ENCODE measurements around the gene ARL6IP6. TPM values are rescaled to one million over a fixed set of nuclear protein-coding genes. Genes with fewer than 3 reads are reported as not detected.
"Not testable (repeated sequence)": the region's sequence is repeated elsewhere in the genome, so short reads cannot be mapped to it uniquely, and the experiment has no call there.

The ARL6IP6 gene
- total RNA-seq, 3 donors from 2014 or later, result 15.7 to 20.5 (median 17.7) TPM

GRCh38 chr2:152740743-152741328 lies 22.4 kb downstream of the ARL6IP6 start:
- Mint-ChIP-seq H3K9me3 (no peaks in the 10 kb centered on the region), H3K36me3 (ENCODE audit: insufficient read depth) (peaks cover 16% of the 10 kb centered on the region), H3K4me3 (no peak overlapping the region), H3K4me1 (ENCODE audit: low read depth) (no peaks in the 10 kb centered on the region), H3K27me3 (ENCODE audit: low read depth) (no peaks in the 10 kb centered on the region)
- ATAC-seq (peak; percentile 53 to 66), DNase-seq (no peak)

GRCh38 chr2:152743002-152743401 lies 24.6 kb downstream of the ARL6IP6 start:
- peaks cover 3% of the 10 kb centered on the region for H3K4me1 Mint-ChIP-seq (ENCODE audit: low read depth)
- H3K36me3 Mint-ChIP-seq (ENCODE audit: insufficient read depth), result peaks cover 14% of the 10 kb centered on the region
- ATAC-seq (no peak), DNase-seq (no peak)
- H3K27me3 Mint-ChIP-seq (ENCODE audit: low read depth), result no peaks in the 10 kb centered on the region
- no peaks in the 10 kb centered on the region for H3K9me3 Mint-ChIP-seq
- no peak overlapping the region for H3K4me3 Mint-ChIP-seq

GRCh38 chr2:152747751-152748150 lies 29.3 kb downstream of the ARL6IP6 start:
- H3K36me3 Mint-ChIP-seq (ENCODE audit: insufficient read depth), result peaks cover 20% of the 10 kb centered on the region
- H3K4me3 Mint-ChIP-seq; DNase-seq; H3K27me3 Mint-ChIP-seq (ENCODE audit: low read depth); H3K9me3 Mint-ChIP-seq; ATAC-seq; H3K4me1 Mint-ChIP-seq (ENCODE audit: low read depth): not testable (repeated sequence)

GRCh38 chr2:152755029-152755428 lies 36.6 kb downstream of the ARL6IP6 start:
- Mint-ChIP-seq H3K36me3 (ENCODE audit: insufficient read depth) (peaks cover 32% of the 10 kb centered on the region), H3K9me3 (no peaks in the 10 kb centered on the region)
- no peak for DNase-seq

GRCh38 chr2:152759290-152760072 lies 41.1 kb downstream of the ARL6IP6 start:
- DNase-seq (no peak), ATAC-seq (no peak)
- no peaks in the 10 kb centered on the region for H3K4me1 Mint-ChIP-seq (ENCODE audit: low read depth)
- H3K4me3 Mint-ChIP-seq, result no peak overlapping the region
- H3K9me3 Mint-ChIP-seq, result no peaks in the 10 kb centered on the region
- H3K27me3 Mint-ChIP-seq (ENCODE audit: low read depth), result no peaks in the 10 kb centered on the region
- H3K36me3 Mint-ChIP-seq (ENCODE audit: insufficient read depth), result peaks cover 24% of the 10 kb centered on the region

More at GRCh38 chr2:152755029-152755428, 36.6 kb downstream of the ARL6IP6 start:
- H3K4me1 Mint-ChIP-seq (ENCODE audit: low read depth), result peaks cover 3% of the 10 kb centered on the region
- no peak overlapping the region for H3K4me3 Mint-ChIP-seq
- ATAC-seq, result no peak
- no peaks in the 10 kb centered on the region for H3K27me3 Mint-ChIP-seq (ENCODE audit: low read depth)

GRCh38 chr2:152761214-152761613 lies 42.8 kb downstream of the ARL6IP6 start:
- no peak overlapping the region for H3K4me3 Mint-ChIP-seq

GRCh38 chr2:152762202-152762601 lies 43.8 kb downstream of the ARL6IP6 start:
- no peak for DNase-seq
- H3K9me3 Mint-ChIP-seq, result no peaks in the 10 kb centered on the region
- no peak overlapping the region for H3K4me3 Mint-ChIP-seq

More at GRCh38 chr2:152761214-152761613, 42.8 kb downstream of the ARL6IP6 start:
- Mint-ChIP-seq H3K4me1 (ENCODE audit: low read depth) (no peaks in the 10 kb centered on the region), H3K9me3 (no peaks in the 10 kb centered on the region), H3K36me3 (ENCODE audit: insufficient read depth) (peaks cover 20% of the 10 kb centered on the region), H3K27me3 (ENCODE audit: low read depth) (no peaks in the 10 kb centered on the region)
- no peak for ATAC-seq
- no peak for DNase-seq

GRCh38 chr2:152763208-152763607 lies 44.8 kb downstream of the ARL6IP6 start:
- not testable (repeated sequence) for H3K4me3 Mint-ChIP-seq; ATAC-seq; H3K9me3 Mint-ChIP-seq; H3K4me1 Mint-ChIP-seq (ENCODE audit: low read depth); DNase-seq; H3K27me3 Mint-ChIP-seq (ENCODE audit: low read depth)
- peaks cover 14% of the 10 kb centered on the region for H3K36me3 Mint-ChIP-seq (ENCODE audit: insufficient read depth)

More at GRCh38 chr2:152762202-152762601, 43.8 kb downstream of the ARL6IP6 start:
- ATAC-seq, result no peak
- H3K27me3 Mint-ChIP-seq (ENCODE audit: low read depth), result no peaks in the 10 kb centered on the region
- H3K4me1 Mint-ChIP-seq (ENCODE audit: low read depth), result no peaks in the 10 kb centered on the region
- peaks cover 14% of the 10 kb centered on the region for H3K36me3 Mint-ChIP-seq (ENCODE audit: insufficient read depth)

- no peak for ATAC-seq
- peaks cover 14% of the 10 kb centered on the region for H3K36me3 Mint-ChIP-seq (ENCODE audit: insufficient read depth)
- no peaks in the 10 kb centered on the region for H3K9me3 Mint-ChIP-seq
- no peaks in the 10 kb centered on the region for H3K27me3 Mint-ChIP-seq (ENCODE audit: low read depth)
- DNase-seq, result no peak
- no peak overlapping the region for H3K4me3 Mint-ChIP-seq
- H3K4me1 Mint-ChIP-seq (ENCODE audit: low read depth), result no peaks in the 10 kb centered on the region
Observed at GRCh38 chr2:152763651-152764050, 45.2 kb downstream of the ARL6IP6 start.

- H3K4me3 Mint-ChIP-seq, result no peak overlapping the region
- no peaks in the 10 kb centered on the region for H3K27me3 Mint-ChIP-seq (ENCODE audit: low read depth)
- H3K36me3 Mint-ChIP-seq (ENCODE audit: insufficient read depth), result peaks cover 7% of the 10 kb centered on the region
- DNase-seq, result no peak
- no peaks in the 10 kb centered on the region for H3K4me1 Mint-ChIP-seq (ENCODE audit: low read depth)
- no peaks in the 10 kb centered on the region for H3K9me3 Mint-ChIP-seq
- ATAC-seq, result no peak
Observed at GRCh38 chr2:152766928-152767327, 48.5 kb downstream of the ARL6IP6 start.

GRCh38 chr2:152781175-152781574 lies 62.8 kb downstream of the ARL6IP6 start:
- Mint-ChIP-seq H3K36me3 (ENCODE audit: insufficient read depth) (no peaks in the 10 kb centered on the region), H3K27me3 (ENCODE audit: low read depth) (peaks cover 15% of the 10 kb centered on the region), H3K4me3 (no peak overlapping the region), H3K9me3 (no peaks in the 10 kb centered on the region), H3K4me1 (ENCODE audit: low read depth) (no peaks in the 10 kb centered on the region)
- DNase-seq (no peak), ATAC-seq (no peak)

GRCh38 chr2:152782171-152782570 lies 63.8 kb downstream of the ARL6IP6 start:
- ATAC-seq, result no peak

GRCh38 chr2:152790883-152791282 lies 72.5 kb downstream of the ARL6IP6 start:
- Mint-ChIP-seq H3K4me1 (ENCODE audit: low read depth) (no peaks in the 10 kb centered on the region), H3K36me3 (ENCODE audit: insufficient read depth) (no peaks in the 10 kb centered on the region), H3K4me3 (no peak overlapping the region), H3K27me3 (ENCODE audit: low read depth) (peaks cover 5% of the 10 kb centered on the region), H3K9me3 (no peaks in the 10 kb centered on the region)
- ATAC-seq (no peak), DNase-seq (no peak)

More at GRCh38 chr2:152782171-152782570, 63.8 kb downstream of the ARL6IP6 start:
- H3K36me3 Mint-ChIP-seq (ENCODE audit: insufficient read depth), result no peaks in the 10 kb centered on the region
- H3K27me3 Mint-ChIP-seq (ENCODE audit: low read depth), result peaks cover 17% of the 10 kb centered on the region
- no peaks in the 10 kb centered on the region for H3K9me3 Mint-ChIP-seq
- H3K4me1 Mint-ChIP-seq (ENCODE audit: low read depth), result no peaks in the 10 kb centered on the region
- DNase-seq, result no peak
- no peak overlapping the region for H3K4me3 Mint-ChIP-seq

GRCh38 chr2:152791979-152792378 lies 73.6 kb downstream of the ARL6IP6 start:
- Mint-ChIP-seq H3K9me3 (no peaks in the 10 kb centered on the region), H3K36me3 (ENCODE audit: insufficient read depth) (no peaks in the 10 kb centered on the region), H3K27me3 (ENCODE audit: low read depth) (no peaks in the 10 kb centered on the region), H3K4me3 (no peak overlapping the region), H3K4me1 (ENCODE audit: low read depth) (no peaks in the 10 kb centered on the region)
- no peak for ATAC-seq
- DNase-seq, result no peak

GRCh38 chr2:152792974-152793373 lies 74.6 kb downstream of the ARL6IP6 start:
- H3K4me1 Mint-ChIP-seq (ENCODE audit: low read depth), result no peaks in the 10 kb centered on the region
- no peak for ATAC-seq
- no peaks in the 10 kb centered on the region for H3K36me3 Mint-ChIP-seq (ENCODE audit: insufficient read depth)

More at GRCh38 chr2:152792974-152793373, 74.6 kb downstream of the ARL6IP6 start:
- H3K27me3 Mint-ChIP-seq (ENCODE audit: low read depth), result no peaks in the 10 kb centered on the region
- no peak overlapping the region for H3K4me3 Mint-ChIP-seq
- no peak for DNase-seq
- H3K9me3 Mint-ChIP-seq, result no peaks in the 10 kb centered on the region
